HG02623 (cell line): Measurements from ENCODE around the gene FBXL16.

Experiments used
- ATAC-seq: cut with Tn5 transposase; IDR thresholded peaks from one replicate; pipeline ENCODE4 v1.9.1; 2021; ENCODE audit warnings: moderate library complexity; ENCODE audit not compliant: unreplicated experiment

Gene FBXL16

GRCh38 chr16:735982-736453, 30.4 kb upstream of the FBXL16 start:
- no peak for ATAC-seq

GRCh38 chr16:734981-735881, 29.6 kb upstream of the FBXL16 start:
- ATAC-seq, result no peak

GRCh38 chr16:734208-734980, 28.8 kb upstream of the FBXL16 start:
- ATAC-seq, result no peak

- ATAC-seq, result no peak
Measured at GRCh38 chr16:733382-734207, 28.0 kb upstream of the FBXL16 start.

- ATAC-seq, result no peak
Measured at GRCh38 chr16:732936-733335, 27.3 kb upstream of the FBXL16 start.

GRCh38 chr16:732332-732731, 26.7 kb upstream of the FBXL16 start:
- no peak for ATAC-seq

- no peak for ATAC-seq
Measured at GRCh38 chr16:730666-731509, 25.3 kb upstream of the FBXL16 start.

- ATAC-seq, result no peak
Measured at GRCh38 chr16:729768-730665, 24.4 kb upstream of the FBXL16 start.

- no peak for ATAC-seq
Measured at GRCh38 chr16:728890-729744, 23.5 kb upstream of the FBXL16 start.

GRCh38 chr16:728131-728889, 22.7 kb upstream of the FBXL16 start:
- ATAC-seq, result no peak

- ATAC-seq, result no peak
Measured at GRCh38 chr16:727291-727977, 21.8 kb upstream of the FBXL16 start.

GRCh38 chr16:726438-727290, 21.1 kb upstream of the FBXL16 start, which contains the start of the genes CCDC78 and HAGHL:
TSS of gene CCDC78 (minus strand) at chr16:726443. CDS start at chr16:726367, 76 bp downstream.
TSS of gene HAGHL (plus strand) at chr16:727106. CDS start at chr16:727510, 404 bp downstream.
- no peak for ATAC-seq

GRCh38 chr16:726188-726437, 20.5 kb upstream of the FBXL16 start:
- ATAC-seq, result no peak

- no peak for ATAC-seq
Measured at GRCh38 chr16:725463-726187, 20.0 kb upstream of the FBXL16 start.

- ATAC-seq, result no peak
Measured at GRCh38 chr16:725041-725376, 19.4 kb upstream of the FBXL16 start.
